Mesenchymal stem cell (in vitro differentiated cells and primary cell): Measurements from ENCODE around the gene CMBL.
A peak's percentile ranks its signal among the peaks of the same experiment; 100 is the strongest.

Source experiments
- DNase-seq: peaks from one replicate; pipeline ENCODE4 v3.0.0-alpha.2; 2013
- H2AFZ ChIP-seq: one replicate; pipeline ENCODE4 v1.6.1; 2013; ENCODE audit warnings: low read depth, mild to moderate bottlenecking, control low read depth, inconsistent platforms, low read length, moderate library complexity
- H2AK5ac ChIP-seq: 2 replicates; pipeline ENCODE4 v1.6.1; 2013; ENCODE audit warnings: low read length, moderate library complexity, mild to moderate bottlenecking, inconsistent platforms; ENCODE audit not compliant: severe bottlenecking
- H2BK120ac ChIP-seq: one replicate; pipeline ENCODE4 v1.6.1; 2013; ENCODE audit warnings: low read depth, mild to moderate bottlenecking, inconsistent platforms, low read length, moderate library complexity
- H2BK12ac ChIP-seq, 2 experiments: one replicate each; pipeline ENCODE4 v1.6.1; 2013; ENCODE audit warnings: inconsistent platforms in 2 of 2, low read length in 2 of 2, mild to moderate bottlenecking in 2 of 2, moderate library complexity in 2 of 2, control low read depth in 1 of 2
- H2BK15ac ChIP-seq: one replicate; pipeline ENCODE4 v1.6.1; 2013; ENCODE audit warnings: mild to moderate bottlenecking, low read depth, inconsistent platforms; ENCODE audit not compliant: poor library complexity, severe bottlenecking
- H2BK5ac ChIP-seq: 2 replicates; pipeline ENCODE4 v1.6.1; 2013; ENCODE audit warnings: low read depth, mild to moderate bottlenecking, low read length, control low read depth, inconsistent platforms; ENCODE audit not compliant: poor library complexity, severe bottlenecking
- H3K14ac ChIP-seq, 2 experiments: one replicate each; pipeline ENCODE4 v1.6.1; 2013; ENCODE audit warnings: inconsistent platforms in 2 of 2, low read length in 2 of 2, control low read depth in 1 of 2, mild to moderate bottlenecking in 1 of 2, moderate library complexity in 1 of 2
- H3K18ac ChIP-seq, 2 experiments: one replicate each; pipeline ENCODE4 v1.6.1; 2013; ENCODE audit warnings: inconsistent platforms in 2 of 2, low read length in 2 of 2, control low read depth in 1 of 2, low read depth in 1 of 2, mild to moderate bottlenecking in 1 of 2
- H3K23ac ChIP-seq, 2 experiments: one replicate each; pipeline ENCODE4 v1.6.1; 2013; ENCODE audit warnings: inconsistent platforms in 2 of 2, low read length in 2 of 2, mild to moderate bottlenecking in 2 of 2, moderate library complexity in 2 of 2, control low read depth in 1 of 2
- H3K27ac ChIP-seq: 2 replicates; pipeline ENCODE4 v1.5.1; 2013; ENCODE audit warnings: mild to moderate bottlenecking, moderate library complexity, low read length, control low read depth, inconsistent platforms; ENCODE audit not compliant: poor library complexity, severe bottlenecking
- H3K27me3 ChIP-seq, 2 experiments: 2 replicates each; pipeline versions ENCODE4 v1.6.1 to v1.7.0; 2013; ENCODE audit warnings: low read length in 2 of 2, mild to moderate bottlenecking in 2 of 2, moderate library complexity in 2 of 2, control low read depth in 1 of 2, inconsistent platforms in 1 of 2; ENCODE audit not compliant: control insufficient read depth in 1 of 2, insufficient read depth in 1 of 2
- H3K36me3 ChIP-seq, 2 experiments: 2 replicates each; pipeline versions ENCODE4 v1.6.1 to v1.7.0; 2013; ENCODE audit warnings: low read length in 2 of 2, control low read depth in 1 of 2, inconsistent platforms in 1 of 2, low read depth in 1 of 2, mild to moderate bottlenecking in 1 of 2; ENCODE audit not compliant: insufficient read depth in 2 of 2, control insufficient read depth in 1 of 2
- H3K4ac ChIP-seq, 2 experiments: one replicate each; pipeline ENCODE4 v1.6.1; 2013; ENCODE audit warnings: inconsistent platforms in 2 of 2, low read length in 2 of 2, mild to moderate bottlenecking in 2 of 2, moderate library complexity in 2 of 2, control low read depth in 1 of 2, low read depth in 1 of 2
- H3K4me1 ChIP-seq: 2 replicates; pipeline ENCODE4 v1.6.1; 2013; ENCODE audit warnings: low read depth, low read length, control low read depth; ENCODE audit not compliant: control insufficient read depth, insufficient read depth
- H3K4me2 ChIP-seq: 2 replicates; pipeline ENCODE4 v1.6.1; 2013; ENCODE audit warnings: low read length, mild to moderate bottlenecking, inconsistent platforms; ENCODE audit not compliant: poor library complexity, severe bottlenecking
- H3K4me3 ChIP-seq, 2 experiments: 2 replicates each; pipeline versions ENCODE4 v1.5.1 to v1.7.0; 2013; ENCODE audit warnings: low read length in 2 of 2, mild to moderate bottlenecking in 2 of 2, control low read depth in 1 of 2, low read depth in 1 of 2; ENCODE audit not compliant: insufficient read depth in 1 of 2
- H3K79me1 ChIP-seq: replicated peaks from 2 replicates; pipeline ENCODE4 v1.6.1; 2013; ENCODE audit warnings: mild to moderate bottlenecking, control low read depth, low read length, inconsistent platforms; ENCODE audit not compliant: poor library complexity, severe bottlenecking
- H3K9ac ChIP-seq: 2 replicates; pipeline ENCODE4 v1.7.0; 2013; ENCODE audit warnings: mild to moderate bottlenecking, low read length, moderate library complexity
- H3K9me3 ChIP-seq: 2 replicates; pipeline ENCODE4 v1.7.0; 2013; ENCODE audit warnings: mild to moderate bottlenecking, low read length; ENCODE audit not compliant: control insufficient read depth
- H4K8ac ChIP-seq: one replicate; pipeline ENCODE4 v1.6.1; 2013; ENCODE audit warnings: inconsistent platforms, mild to moderate bottlenecking, low read length, moderate library complexity
- H4K91ac ChIP-seq: one replicate; pipeline ENCODE4 v1.6.1; 2013; ENCODE audit warnings: mild to moderate bottlenecking, low read length, inconsistent platforms
- WGBS: methylation state at CpG from one replicate; pipeline ENCODE4 v1.1.7; 2013; ENCODE audit warnings: mixed read lengths; 5-methylcytosine and 5-hydroxymethylcytosine counted together

Gene CMBL

GRCh38 chr5:10293907-10294662 is 13.6 kb downstream of the CMBL start:
- no peak for DNase-seq
- Histone ChIP-seq H3K23ac (peak overlapping the region in 1 of 2 experiments; percentile 66), H3K27ac (no peak overlapping the region), H3K4me1 (peaks cover 11% of the 10 kb centered on the region), H3K4ac (no peak overlapping the region), H2BK120ac (no peak overlapping the region), H3K4me2 (no peak overlapping the region), H2BK12ac (no peak overlapping the region), H3K27me3 (no peaks in the 10 kb centered on the region), H4K8ac (no peak overlapping the region), H2AK5ac (no peak overlapping the region), H3K9ac (no peak overlapping the region), H3K79me1 (peaks cover 23% of the 10 kb centered on the region), H3K36me3 (peaks cover 15 to 20% of the 10 kb centered on the region in 2 experiments), H2AFZ (no peak overlapping the region), H3K4me3 (no peak overlapping the region), H2BK5ac (no peak overlapping the region), H2BK15ac (no peak overlapping the region), H3K14ac (no peak overlapping the region), H4K91ac (no peak overlapping the region), H3K9me3 (no peaks in the 10 kb centered on the region), H3K18ac (no peak overlapping the region)
- 68% methylated on average over 3 of the region's 3 CpGs for WGBS

GRCh38 chr5:10291692-10292339 is 15.9 kb downstream of the CMBL start:
- H3K27me3 ChIP-seq: no peaks in the 10 kb centered on the region
- H3K4ac ChIP-seq: no peak overlapping the region
- H4K91ac ChIP-seq: no peak overlapping the region
- no peak overlapping the region for H2AFZ ChIP-seq
- no peak overlapping the region for H2AK5ac ChIP-seq
- no peak overlapping the region for H3K9ac ChIP-seq
- H2BK15ac ChIP-seq: no peak overlapping the region
- H3K23ac ChIP-seq: no peak overlapping the region
- no peak overlapping the region for H3K18ac ChIP-seq
- no peak overlapping the region for H2BK120ac ChIP-seq
- peaks cover 16% of the 10 kb centered on the region for H3K4me1 ChIP-seq
- no peak overlapping the region for H4K8ac ChIP-seq
- 85% methylated on average over 6 of the region's 9 CpGs for WGBS
- no peak overlapping the region for H3K4me3 ChIP-seq
- H3K14ac ChIP-seq: no peak overlapping the region
- peaks cover 16% of the 10 kb centered on the region for H3K79me1 ChIP-seq
- no peak overlapping the region for H3K27ac ChIP-seq
- H3K36me3 ChIP-seq: peaks cover 28 to 33% of the 10 kb centered on the region in 2 experiments
- no peak overlapping the region for H2BK12ac ChIP-seq
- no peak for DNase-seq
- H3K4me2 ChIP-seq: no peak overlapping the region
- no peak overlapping the region for H2BK5ac ChIP-seq
- no peaks in the 10 kb centered on the region for H3K9me3 ChIP-seq

- no peak overlapping the region for H3K9ac ChIP-seq
Observed at GRCh38 chr5:10290438-10290837, 17.3 kb downstream of the CMBL start.

GRCh38 chr5:10289991-10290390 is 17.7 kb downstream of the CMBL start:
- Histone ChIP-seq H2AFZ (no peak overlapping the region), H4K8ac (no peak overlapping the region), H3K4me2 (no peak overlapping the region), H3K36me3 (peaks cover 30 to 35% of the 10 kb centered on the region in 2 experiments), H3K18ac (no peak overlapping the region), H3K14ac (no peak overlapping the region), H2BK15ac (no peak overlapping the region), H3K23ac (no peak overlapping the region), H2AK5ac (no peak overlapping the region), H3K27me3 (no peaks in the 10 kb centered on the region), H3K9ac (no peak overlapping the region), H2BK120ac (no peak overlapping the region), H2BK5ac (no peak overlapping the region), H3K4me3 (no peak overlapping the region), H3K9me3 (no peaks in the 10 kb centered on the region), H2BK12ac (no peak overlapping the region), H3K27ac (no peak overlapping the region), H4K91ac (no peak overlapping the region), H3K4ac (no peak overlapping the region), H3K4me1 (peaks cover 14% of the 10 kb centered on the region), H3K79me1 (peaks cover 12% of the 10 kb centered on the region)
- WGBS: 91% methylated on average over 10 of the region's 10 CpGs
- no peak for DNase-seq

More at GRCh38 chr5:10290438-10290837, 17.3 kb downstream of the CMBL start:
- H4K8ac ChIP-seq: no peak overlapping the region
- H2BK120ac ChIP-seq: no peak overlapping the region
- no peak overlapping the region for H2AK5ac ChIP-seq
- no peak overlapping the region for H2BK15ac ChIP-seq
- no peak overlapping the region for H3K27ac ChIP-seq
- H3K9me3 ChIP-seq: no peaks in the 10 kb centered on the region
- no peak overlapping the region for H3K4me3 ChIP-seq
- peaks cover 14% of the 10 kb centered on the region for H3K4me1 ChIP-seq
- no peak overlapping the region for H2BK12ac ChIP-seq
- no peak overlapping the region for H3K4ac ChIP-seq
- peaks cover 12% of the 10 kb centered on the region for H3K79me1 ChIP-seq
- 95% methylated on average over 6 of the region's 9 CpGs for WGBS
- H3K18ac ChIP-seq: no peak overlapping the region
- no peaks in the 10 kb centered on the region for H3K27me3 ChIP-seq
- no peak for DNase-seq
- H3K14ac ChIP-seq: no peak overlapping the region
- H2AFZ ChIP-seq: no peak overlapping the region
- peaks cover 30% of the 10 kb centered on the region in 2 experiments for H3K36me3 ChIP-seq
- no peak overlapping the region for H2BK5ac ChIP-seq
- no peak overlapping the region for H4K91ac ChIP-seq
- H3K4me2 ChIP-seq: no peak overlapping the region
- no peak overlapping the region for H3K23ac ChIP-seq
